Pancreas (tissue), 10 donors: ENCODE results near the gene ANKRD63. TPM values are rescaled to one million over a fixed set of nuclear protein-coding genes. Genes with fewer than 3 reads are reported as not detected.

Source experiments
- ATAC-seq, 4 donors: fragments of 200-7000 bp; cut with Tn5 transposase; one replicate each; pipeline versions ENCODE4 v1.8.0 to v1.9.1; 2020; ENCODE audit warnings: mild to moderate bottlenecking in 4 of 4, moderate library complexity in 4 of 4
- DNase-seq, 6 donors: peaks; one replicate each; pipeline ENCODE4 v3.0.0-alpha.2; 2020
- FAIRE-seq: peaks from 2 replicates; lab custom pipeline; 2012; peaks lifted over from hg19 to GRCh38; lab: Jason Lieb, UNC
- H3K27ac ChIP-seq, 4 donors: fragments of 200-600 bp; sonication (generic); 1 replicate in 3 of 4; 2 replicates in 1 of 4; pipeline versions ENCODE4 v1.5.0 to v1.8.0; 2020
- H3K27me3 ChIP-seq, 4 donors: fragments of 200-600 bp; one replicate each; pipeline ENCODE4 v1.8.0; 2021
- H3K36me3 ChIP-seq, 3 donors: fragments of 200-600 bp; sonication (generic) in 1 of 3; one replicate each; pipeline versions ENCODE4 v1.5.0 to v1.8.0; 2020 to 2021
- H3K4me1 ChIP-seq, 3 donors: fragments of 200-600 bp; one replicate each; pipeline ENCODE4 v1.8.0; 2021
- H3K4me3 ChIP-seq, 4 donors: fragments of 200-600 bp; sonication (generic) in 2 of 4; one replicate each; pipeline versions ENCODE4 v1.5.0 to v1.8.0; 2020 to 2021
- H3K9me3 ChIP-seq, 4 donors: fragments of 200-600 bp; one replicate each; pipeline ENCODE4 v1.8.0; 2021
- WGBS, 2 donors: extraction: QIAGEN DNeasy Blood & Tissue Kit; methylation state at CpG; one replicate each; pipeline ENCODE4 v1.1.7; 2013; 5-methylcytosine and 5-hydroxymethylcytosine counted together
- intact Hi-C, 3 donors: fragments of 100-400 bp; cut with DNase I; formaldehyde crosslinking; loops; one replicate each; pipeline versions ENCODE4 v1.11.1 to v1.14.2; 2022
- polyA plus RNA-seq, 2 donors: library from polyadenylated mRNA; stranded (reverse); fragments of 200-250 nt; gene quantifications; one replicate each; pipeline ENCODE4 v1.2.3, GENCODE V29; 2013
- total RNA-seq, 6 donors: library from RNA; stranded (reverse); fragmentation: NEBNext Ultra II Directional in 4 of 6; extraction: Animal tissue kit (Norgen Biotek cat#: 25700) in 4 of 6; gene quantifications; one replicate each; pipeline versions ENCODE4 v1.2.1 to v1.2.4, GENCODE V29; 2021 to 2023
- TF ChIP-seq, protein P1 (sequence below), 4 donors: fragments of 200-600 bp; sonication (generic) in 3 of 4; IDR thresholded peaks; one replicate each; pipeline versions ENCODE4 v1.5.0 to v1.8.0; 2021; ENCODE audit warnings: antibody characterized with exemption in 4 of 4
- donor health status: healthy with polysubstance abuse.
- donor health status: DM: no; HTN: no; CAD: no; lungs with moderate emphysema.
- donor health status: DM: no; HTN: no; CAD: no.
- donor health status: control.
- donor health status: control.
- donor health status: Bipolar disorder and iron deficiency.
- donor health status: DM: yes; HTN: yes; CAD: no.
- donor health status: DM: no; HTN: no; CAD: no.
- donor health status: DM: no; HTN: no; CAD: no.
- donor health status: DM: yes; HTN: yes; CAD: no.

ANKRD63 gene
- total and polyA plus RNA-seq, 8 donors, result not detected

DNA sequence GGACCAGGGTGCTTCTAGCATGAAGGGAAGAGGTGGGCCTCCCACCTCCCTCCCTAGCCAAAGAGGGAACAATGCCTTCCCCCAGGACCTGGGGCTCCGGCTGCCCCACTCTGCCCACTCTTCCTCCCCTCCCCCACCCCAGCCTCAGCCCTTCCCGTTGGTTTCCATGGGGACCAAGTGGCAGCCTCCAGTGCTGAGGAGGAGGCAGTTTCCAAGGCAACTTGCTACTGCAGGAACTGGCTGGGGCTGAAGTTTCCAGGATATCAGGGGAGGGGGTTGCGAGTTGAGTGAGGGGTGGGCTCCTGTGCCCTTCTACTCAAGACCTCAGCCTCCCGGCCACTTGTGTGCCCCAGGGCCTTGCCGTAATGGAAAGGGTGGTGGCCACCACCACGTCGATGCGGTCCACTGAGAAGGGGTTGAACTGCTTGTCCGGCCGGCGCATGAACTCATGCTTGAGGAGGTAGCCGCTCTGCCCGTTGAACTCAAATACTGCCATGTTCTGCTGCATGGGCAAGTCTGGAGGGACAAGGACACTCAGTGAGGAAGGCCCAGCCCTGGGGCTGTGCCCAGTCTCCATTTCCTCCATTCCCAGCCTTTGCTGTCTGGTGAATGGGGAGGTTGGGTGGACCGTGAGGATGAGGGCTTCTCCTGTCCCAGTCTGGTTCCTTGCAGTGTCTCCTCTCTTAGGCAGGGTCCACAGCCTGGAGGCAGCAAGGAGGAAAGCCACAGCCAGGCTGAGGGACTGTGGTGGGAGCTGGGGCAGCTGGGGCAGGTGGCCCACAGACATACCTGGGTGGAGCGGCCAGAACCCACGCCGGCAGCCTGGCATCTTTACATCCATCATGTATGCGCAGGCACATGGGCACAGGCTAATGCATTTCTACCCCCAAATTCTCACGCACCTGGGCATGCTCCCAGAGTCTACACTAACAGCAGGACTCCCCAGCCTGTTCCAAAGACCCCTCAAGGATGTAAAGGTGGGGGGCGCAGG is 11.3 kb upstream of the ANKRD63 start:
- H3K27ac ChIP-seq, result no peak overlapping the region
- TF ChIP-seq, protein P1, sequence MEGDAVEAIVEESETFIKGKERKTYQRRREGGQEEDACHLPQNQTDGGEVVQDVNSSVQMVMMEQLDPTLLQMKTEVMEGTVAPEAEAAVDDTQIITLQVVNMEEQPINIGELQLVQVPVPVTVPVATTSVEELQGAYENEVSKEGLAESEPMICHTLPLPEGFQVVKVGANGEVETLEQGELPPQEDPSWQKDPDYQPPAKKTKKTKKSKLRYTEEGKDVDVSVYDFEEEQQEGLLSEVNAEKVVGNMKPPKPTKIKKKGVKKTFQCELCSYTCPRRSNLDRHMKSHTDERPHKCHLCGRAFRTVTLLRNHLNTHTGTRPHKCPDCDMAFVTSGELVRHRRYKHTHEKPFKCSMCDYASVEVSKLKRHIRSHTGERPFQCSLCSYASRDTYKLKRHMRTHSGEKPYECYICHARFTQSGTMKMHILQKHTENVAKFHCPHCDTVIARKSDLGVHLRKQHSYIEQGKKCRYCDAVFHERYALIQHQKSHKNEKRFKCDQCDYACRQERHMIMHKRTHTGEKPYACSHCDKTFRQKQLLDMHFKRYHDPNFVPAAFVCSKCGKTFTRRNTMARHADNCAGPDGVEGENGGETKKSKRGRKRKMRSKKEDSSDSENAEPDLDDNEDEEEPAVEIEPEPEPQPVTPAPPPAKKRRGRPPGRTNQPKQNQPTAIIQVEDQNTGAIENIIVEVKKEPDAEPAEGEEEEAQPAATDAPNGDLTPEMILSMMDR (IDR thresholded peaks at IDR 0.05), result no peak
- no peaks in the 10 kb centered on the region for H3K27me3 ChIP-seq
- 88 to 94% methylated on average over 19 to 20 of the region's 20 CpGs for WGBS, 2 donors
- no peak overlapping the region for H3K4me3 ChIP-seq
- peaks cover 0 to 11% (median 5%) of the 10 kb centered on the region in 3 donors for H3K4me1 ChIP-seq
- H3K9me3 ChIP-seq, result no peaks in the 10 kb centered on the region
- intact Hi-C loops, result no loop called here
- no peaks in the 10 kb centered on the region for H3K36me3 ChIP-seq
- DNase-seq, result peak in 2 of 6 donors; percentile 15 to 48
- no peak for FAIRE-seq
- no peak for ATAC-seq

DNA sequence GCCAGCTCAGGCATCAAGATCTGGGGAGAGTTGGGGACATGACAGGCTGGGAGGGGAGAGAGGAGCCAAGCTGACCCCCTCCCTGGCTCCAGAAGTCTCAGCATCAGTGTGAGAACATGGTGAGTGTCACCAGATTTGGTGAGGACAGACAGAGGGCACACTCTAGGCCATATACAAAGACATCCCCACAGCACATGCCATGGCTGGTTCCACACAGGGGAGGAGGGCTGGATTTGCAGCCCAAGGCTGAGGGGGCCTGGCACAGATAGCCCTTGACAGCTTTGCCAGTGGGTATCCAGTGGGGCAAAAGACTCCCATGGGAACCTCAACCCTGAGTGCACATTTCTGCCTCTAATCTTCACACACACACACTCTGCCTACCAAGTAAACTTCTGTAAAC is 10.1 kb upstream of the ANKRD63 start:
- ATAC-seq (no peak), FAIRE-seq (no peak), DNase-seq (peak in 2 of 6 donors; percentile 2 to 24)
- H3K36me3 ChIP-seq, result no peaks in the 10 kb centered on the region
- H3K9me3 ChIP-seq, result no peaks in the 10 kb centered on the region
- H3K27ac ChIP-seq, result no peak overlapping the region
- intact Hi-C loops, result no loop called here
- TF ChIP-seq, protein P1 (IDR thresholded peaks at IDR 0.05), result no peak
- H3K4me1 ChIP-seq, result peaks cover 0 to 14% (median 5%) of the 10 kb centered on the region in 3 donors
- H3K27me3 ChIP-seq, result no peaks in the 10 kb centered on the region
- no peak overlapping the region for H3K4me3 ChIP-seq

DNA sequence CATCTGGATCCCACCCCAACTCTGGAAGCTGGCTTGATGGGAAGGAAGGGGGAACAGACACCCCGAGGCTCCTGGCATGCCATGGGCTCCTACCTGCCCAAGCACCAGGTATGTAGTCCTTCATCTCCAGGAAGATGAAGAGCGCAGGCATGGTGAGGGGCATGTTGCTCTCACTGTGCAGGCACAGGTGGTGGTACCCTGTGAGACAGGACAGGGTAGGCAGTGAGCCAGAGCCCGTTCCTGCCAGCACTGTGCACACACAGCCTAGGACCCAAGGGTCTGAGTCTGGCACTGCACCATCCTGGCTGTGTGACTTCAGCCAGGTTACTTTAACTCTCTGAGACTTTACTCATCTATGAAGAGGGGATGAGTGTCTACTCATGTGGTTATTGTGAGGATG is 9.4 kb upstream of the ANKRD63 start:
- H3K36me3 ChIP-seq, result no peaks in the 10 kb centered on the region
- WGBS, 2 donors, result 80 to 81% methylated on average over 3 of the region's 3 CpGs

DNA sequence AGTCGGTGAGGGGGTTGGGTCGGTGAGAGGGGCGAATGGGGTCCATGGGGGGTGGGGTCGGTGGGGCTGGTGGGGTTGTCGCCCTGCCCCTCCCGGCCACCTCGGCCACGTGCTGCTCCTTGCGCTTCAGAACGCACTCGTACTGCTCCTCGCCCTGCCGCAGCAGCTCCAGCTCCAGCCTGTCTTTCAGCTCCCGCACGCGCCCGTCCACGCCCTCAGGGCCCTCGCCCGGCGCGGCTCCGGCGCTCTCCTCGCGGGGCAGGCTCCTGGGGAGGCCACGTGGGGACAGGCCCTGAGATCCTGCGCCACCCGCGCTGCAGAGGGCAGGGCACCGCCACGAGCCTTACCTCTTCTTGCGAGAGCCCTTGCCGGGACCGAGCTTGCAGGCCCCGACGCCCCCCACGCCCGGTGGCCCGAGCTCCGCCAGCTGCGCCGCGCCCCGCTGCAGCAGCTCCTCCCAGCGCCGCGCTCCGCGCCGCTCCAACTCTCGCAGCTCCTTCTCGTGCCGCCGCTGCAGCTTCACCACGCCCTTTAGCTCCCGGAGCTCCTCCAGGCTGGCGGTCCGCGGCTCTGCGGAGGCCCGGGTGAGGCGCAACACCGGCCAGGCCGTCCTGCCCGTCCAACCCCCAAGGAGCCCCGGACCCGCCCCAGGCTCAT is 8.2 kb upstream of the ANKRD63 start:
- H3K4me3 ChIP-seq, result peak overlapping the region in 2 of 4 donors; percentile 11 to 35

More for the DNA sequence above, 9.4 kb upstream of the ANKRD63 start:
- no peak for FAIRE-seq
- Histone ChIP-seq H3K4me1 (peaks cover 0 to 14% (median 5%) of the 10 kb centered on the region in 3 donors), H3K27ac (no peak overlapping the region), H3K27me3 (no peaks in the 10 kb centered on the region), H3K4me3 (no peak overlapping the region), H3K9me3 (no peaks in the 10 kb centered on the region)
- DNase-seq, result peak in 1 of 6 donors; percentile 24
- no peak for ATAC-seq
- TF ChIP-seq, protein P1 (IDR thresholded peaks at IDR 0.05), result no peak
- intact Hi-C loops, result no loop called here

More for the DNA sequence above, 8.2 kb upstream of the ANKRD63 start:
- WGBS, 2 donors, result 10 to 14% methylated on average over 55 to 68 of the region's 68 CpGs
- FAIRE-seq (no peak), ATAC-seq (peak; percentile 40 to 71 (median 61)), DNase-seq (peak in 5 of 6 donors; percentile 41 to 84 (median 65))
- Histone ChIP-seq H3K36me3 (no peaks in the 10 kb centered on the region), H3K27me3 (no peaks in the 10 kb centered on the region), H3K4me1 (peaks cover 0 to 14% (median 3%) of the 10 kb centered on the region in 3 donors), H3K27ac (no peak overlapping the region), H3K9me3 (no peaks in the 10 kb centered on the region)
- intact Hi-C loops, result no loop called here
- TF ChIP-seq, protein P1 (IDR thresholded peaks at IDR 0.05), result no peak
